K562 (cell line): Measurements from ENCODE around the gene C22orf39. TPM values are rescaled to one million over a fixed set of nuclear protein-coding genes. Genes with fewer than 3 reads are reported as not detected.
A peak's percentile ranks its signal among the peaks of the same experiment; 100 is the strongest.

Experiments used
- BHLHE40 ChIP-seq: IDR thresholded peaks from 2 replicates; pipeline ENCODE4 v1.6.1; 2011; ENCODE audit warnings: low read length, improper control_type of control experiment
- KLF13 ChIP-seq: fragments of 450-650 bp; IDR thresholded peaks from 2 replicates; pipeline ENCODE4 v1.6.1; 2016; ENCODE audit warnings: missing genetic modification characterization, low read depth, mild to moderate bottlenecking, missing compliant biosample characterization, moderate library complexity, borderline replicate concordance
- NR2C2 ChIP-seq, 2 experiments: fragments of 200-800 bp in 1 of 2; sonication (Bioruptor generic) in 1 of 2; sonication (generic) in 1 of 2; formaldehyde crosslinking in 1 of 2; IDR thresholded peaks; 2 replicates each; pipeline versions ENCODE4 v1.6.1 to v1.8.0; 2016 to 2022; ENCODE audit warnings: mild to moderate bottlenecking in 1 of 2, missing compliant biosample characterization in 1 of 2, missing genetic modification characterization in 1 of 2, missing genetic modification reagents in 1 of 2
- TBP ChIP-seq: optimal IDR thresholded peaks from 2 replicates; pipeline ENCODE3; 2011; ENCODE audit warnings: low read depth, low read length, improper control_type of control experiment
- ZNF75A ChIP-seq: fragments of 450-650 bp; formaldehyde crosslinking; IDR thresholded peaks from 2 replicates; pipeline ENCODE4 v1.4.0; 2020; ENCODE audit warnings: mild to moderate bottlenecking
- polyA plus RNA-seq, 8 experiments: library from polyadenylated mRNA; depleted of rRNA in 4 of 8; stranded (reverse) in 5 of 8; unstranded in 3 of 8; fragments of >200 nt; fragmentation: Nextera tagmentation in 2 of 8; fragmentation: Illumina TruSeq in 1 of 8; extraction: Ambion mirVana in 2 of 8; extraction: Trizol in 1 of 8; gene quantifications; 2 replicates each; pipeline versions ENCODE4 v1.2.1 to v1.2.3, GENCODE V29; 2011 to 2014; ENCODE audit warnings: inconsistent platforms in 1 of 8, missing spikeins in 1 of 8
- total RNA-seq, 7 experiments: library from RNA; depleted of rRNA in 6 of 7; stranded (reverse); fragments of >200 nt in 6 of 7; fragmentation: Illumina TruSeq in 2 of 7; extraction: Trizol in 2 of 7; gene quantifications; 2 replicates each; pipeline versions ENCODE4 v1.2.1 to v1.2.3, GENCODE V29; 2011 to 2021; ENCODE audit warnings: low replicate concordance in 1 of 7
- TF ChIP-seq, protein P1 (sequence below), 2 experiments: fragments of 450-650 bp in 1 of 2; sonication (generic) in 1 of 2; formaldehyde crosslinking in 1 of 2; IDR thresholded peaks; 2 replicates each; pipeline versions ENCODE4 v1.7.1 to v1.9.0; 2016 to 2022; ENCODE audit warnings: inconsistent platforms in 1 of 2, mild to moderate bottlenecking in 1 of 2, missing genetic modification reagents in 1 of 2
- TF ChIP-seq, protein P2 (sequence below): fragments of 200-800 bp; sonication (Bioruptor generic); IDR thresholded peaks from 2 replicates; pipeline ENCODE4 v1.6.1; 2016; ENCODE audit warnings: missing genetic modification characterization, missing compliant biosample characterization
- TF ChIP-seq, protein P3 (sequence below), 3 experiments: IDR thresholded peaks in 2 of 3; conservative IDR thresholded peaks in 1 of 3; 2 replicates each; pipeline ENCODE4 v1.5.1; 2011 to 2012; ENCODE audit warnings: low read length in 3 of 3, mild to moderate bottlenecking in 3 of 3, control low read depth in 2 of 3, improper control_type of control experiment in 1 of 3, inconsistent platforms in 1 of 3, low read depth in 1 of 3, mixed read lengths in 1 of 3, moderate library complexity in 1 of 3; ENCODE audit not compliant: insufficient read depth in 2 of 3

The C22orf39 gene
- total and polyA plus RNA-seq, 9 of the 15 experiments (the other 6 are each of a cell fraction or from before 2014, with no cell fraction given) = 20.4 to 139 (median 66.8) TPM

DNA sequence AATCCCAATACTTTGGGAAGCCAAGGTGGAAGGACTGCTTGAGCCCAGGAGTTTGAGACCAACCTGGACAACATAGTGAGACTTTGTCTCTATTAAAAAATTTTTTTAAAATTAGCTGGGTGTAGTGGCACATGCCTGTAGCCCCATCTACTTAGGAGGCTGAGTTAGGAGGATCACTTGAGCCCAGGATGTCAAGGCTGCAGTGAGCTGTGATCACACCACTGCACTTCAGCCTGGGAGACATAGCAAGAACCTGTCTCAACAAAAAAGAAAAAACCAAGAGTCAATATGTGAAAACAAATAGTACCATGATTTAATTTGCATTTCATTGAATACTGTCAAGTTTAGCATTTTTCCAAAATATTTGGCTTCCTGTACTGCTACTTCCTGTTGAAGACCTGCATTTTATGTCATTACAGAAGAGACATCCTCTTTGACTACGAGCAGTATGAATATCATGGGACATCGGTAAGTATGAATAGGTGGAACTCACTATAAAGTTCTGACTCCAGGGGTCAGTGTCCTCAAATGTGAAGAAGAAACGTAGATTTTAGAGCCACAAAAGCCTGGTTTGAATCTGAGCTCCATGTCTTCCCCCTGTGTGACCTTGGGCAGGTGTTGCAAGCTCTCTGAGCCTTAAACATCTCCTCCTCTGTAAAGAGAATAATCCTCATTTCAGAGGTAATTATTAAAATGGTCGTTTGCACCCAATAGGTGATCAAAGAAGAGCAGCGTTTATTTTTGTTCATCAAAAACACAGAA, 48.2 kb upstream of the C22orf39 start (continued):
- TF ChIP-seq, protein P1, sequence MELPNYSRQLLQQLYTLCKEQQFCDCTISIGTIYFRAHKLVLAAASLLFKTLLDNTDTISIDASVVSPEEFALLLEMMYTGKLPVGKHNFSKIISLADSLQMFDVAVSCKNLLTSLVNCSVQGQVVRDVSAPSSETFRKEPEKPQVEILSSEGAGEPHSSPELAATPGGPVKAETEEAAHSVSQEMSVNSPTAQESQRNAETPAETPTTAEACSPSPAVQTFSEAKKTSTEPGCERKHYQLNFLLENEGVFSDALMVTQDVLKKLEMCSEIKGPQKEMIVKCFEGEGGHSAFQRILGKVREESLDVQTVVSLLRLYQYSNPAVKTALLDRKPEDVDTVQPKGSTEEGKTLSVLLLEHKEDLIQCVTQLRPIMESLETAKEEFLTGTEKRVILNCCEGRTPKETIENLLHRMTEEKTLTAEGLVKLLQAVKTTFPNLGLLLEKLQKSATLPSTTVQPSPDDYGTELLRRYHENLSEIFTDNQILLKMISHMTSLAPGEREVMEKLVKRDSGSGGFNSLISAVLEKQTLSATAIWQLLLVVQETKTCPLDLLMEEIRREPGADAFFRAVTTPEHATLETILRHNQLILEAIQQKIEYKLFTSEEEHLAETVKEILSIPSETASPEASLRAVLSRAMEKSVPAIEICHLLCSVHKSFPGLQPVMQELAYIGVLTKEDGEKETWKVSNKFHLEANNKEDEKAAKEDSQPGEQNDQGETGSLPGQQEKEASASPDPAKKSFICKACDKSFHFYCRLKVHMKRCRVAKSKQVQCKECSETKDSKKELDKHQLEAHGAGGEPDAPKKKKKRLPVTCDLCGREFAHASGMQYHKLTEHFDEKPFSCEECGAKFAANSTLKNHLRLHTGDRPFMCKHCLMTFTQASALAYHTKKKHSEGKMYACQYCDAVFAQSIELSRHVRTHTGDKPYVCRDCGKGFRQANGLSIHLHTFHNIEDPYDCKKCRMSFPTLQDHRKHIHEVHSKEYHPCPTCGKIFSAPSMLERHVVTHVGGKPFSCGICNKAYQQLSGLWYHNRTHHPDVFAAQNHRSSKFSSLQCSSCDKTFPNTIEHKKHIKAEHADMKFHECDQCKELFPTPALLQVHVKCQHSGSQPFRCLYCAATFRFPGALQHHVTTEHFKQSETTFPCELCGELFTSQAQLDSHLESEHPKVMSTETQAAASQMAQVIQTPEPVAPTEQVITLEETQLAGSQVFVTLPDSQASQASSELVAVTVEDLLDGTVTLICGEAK (IDR thresholded peaks at IDR 0.05) = no peak
- TF ChIP-seq, protein P1 (CRISPR knock-in tag; IDR thresholded peaks at IDR 0.05) = 0 out of 2 replicates have a peak, but pooled peaks have one; percentile 27
- TF ChIP-seq NR2C2 (CRISPR knock-in tag; IDR thresholded peaks at IDR 0.05) (0 out of 2 replicates have a peak, but pooled peaks have one; percentile 4), NR2C2 (tag; IDR thresholded peaks at IDR 0.05) (no peak), BHLHE40 (no peak), KLF13 (tag) (peak; percentile 23; the same call in 1 of the 2 replicates), TBP (no peak), ZNF75A (CRISPR knock-in tag) (no peak)
- TF ChIP-seq, protein P2, sequence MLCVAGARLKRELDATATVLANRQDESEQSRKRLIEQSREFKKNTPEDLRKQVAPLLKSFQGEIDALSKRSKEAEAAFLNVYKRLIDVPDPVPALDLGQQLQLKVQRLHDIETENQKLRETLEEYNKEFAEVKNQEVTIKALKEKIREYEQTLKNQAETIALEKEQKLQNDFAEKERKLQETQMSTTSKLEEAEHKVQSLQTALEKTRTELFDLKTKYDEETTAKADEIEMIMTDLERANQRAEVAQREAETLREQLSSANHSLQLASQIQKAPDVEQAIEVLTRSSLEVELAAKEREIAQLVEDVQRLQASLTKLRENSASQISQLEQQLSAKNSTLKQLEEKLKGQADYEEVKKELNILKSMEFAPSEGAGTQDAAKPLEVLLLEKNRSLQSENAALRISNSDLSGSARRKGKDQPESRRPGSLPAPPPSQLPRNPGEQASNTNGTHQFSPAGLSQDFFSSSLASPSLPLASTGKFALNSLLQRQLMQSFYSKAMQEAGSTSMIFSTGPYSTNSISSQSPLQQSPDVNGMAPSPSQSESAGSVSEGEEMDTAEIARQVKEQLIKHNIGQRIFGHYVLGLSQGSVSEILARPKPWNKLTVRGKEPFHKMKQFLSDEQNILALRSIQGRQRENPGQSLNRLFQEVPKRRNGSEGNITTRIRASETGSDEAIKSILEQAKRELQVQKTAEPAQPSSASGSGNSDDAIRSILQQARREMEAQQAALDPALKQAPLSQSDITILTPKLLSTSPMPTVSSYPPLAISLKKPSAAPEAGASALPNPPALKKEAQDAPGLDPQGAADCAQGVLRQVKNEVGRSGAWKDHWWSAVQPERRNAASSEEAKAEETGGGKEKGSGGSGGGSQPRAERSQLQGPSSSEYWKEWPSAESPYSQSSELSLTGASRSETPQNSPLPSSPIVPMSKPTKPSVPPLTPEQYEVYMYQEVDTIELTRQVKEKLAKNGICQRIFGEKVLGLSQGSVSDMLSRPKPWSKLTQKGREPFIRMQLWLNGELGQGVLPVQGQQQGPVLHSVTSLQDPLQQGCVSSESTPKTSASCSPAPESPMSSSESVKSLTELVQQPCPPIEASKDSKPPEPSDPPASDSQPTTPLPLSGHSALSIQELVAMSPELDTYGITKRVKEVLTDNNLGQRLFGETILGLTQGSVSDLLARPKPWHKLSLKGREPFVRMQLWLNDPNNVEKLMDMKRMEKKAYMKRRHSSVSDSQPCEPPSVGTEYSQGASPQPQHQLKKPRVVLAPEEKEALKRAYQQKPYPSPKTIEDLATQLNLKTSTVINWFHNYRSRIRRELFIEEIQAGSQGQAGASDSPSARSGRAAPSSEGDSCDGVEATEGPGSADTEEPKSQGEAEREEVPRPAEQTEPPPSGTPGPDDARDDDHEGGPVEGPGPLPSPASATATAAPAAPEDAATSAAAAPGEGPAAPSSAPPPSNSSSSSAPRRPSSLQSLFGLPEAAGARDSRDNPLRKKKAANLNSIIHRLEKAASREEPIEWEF = no peak
- TF ChIP-seq, protein P3, sequence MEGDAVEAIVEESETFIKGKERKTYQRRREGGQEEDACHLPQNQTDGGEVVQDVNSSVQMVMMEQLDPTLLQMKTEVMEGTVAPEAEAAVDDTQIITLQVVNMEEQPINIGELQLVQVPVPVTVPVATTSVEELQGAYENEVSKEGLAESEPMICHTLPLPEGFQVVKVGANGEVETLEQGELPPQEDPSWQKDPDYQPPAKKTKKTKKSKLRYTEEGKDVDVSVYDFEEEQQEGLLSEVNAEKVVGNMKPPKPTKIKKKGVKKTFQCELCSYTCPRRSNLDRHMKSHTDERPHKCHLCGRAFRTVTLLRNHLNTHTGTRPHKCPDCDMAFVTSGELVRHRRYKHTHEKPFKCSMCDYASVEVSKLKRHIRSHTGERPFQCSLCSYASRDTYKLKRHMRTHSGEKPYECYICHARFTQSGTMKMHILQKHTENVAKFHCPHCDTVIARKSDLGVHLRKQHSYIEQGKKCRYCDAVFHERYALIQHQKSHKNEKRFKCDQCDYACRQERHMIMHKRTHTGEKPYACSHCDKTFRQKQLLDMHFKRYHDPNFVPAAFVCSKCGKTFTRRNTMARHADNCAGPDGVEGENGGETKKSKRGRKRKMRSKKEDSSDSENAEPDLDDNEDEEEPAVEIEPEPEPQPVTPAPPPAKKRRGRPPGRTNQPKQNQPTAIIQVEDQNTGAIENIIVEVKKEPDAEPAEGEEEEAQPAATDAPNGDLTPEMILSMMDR (IDR thresholded peaks at IDR 0.05 in 2 of 3, conservative IDR thresholded peaks at IDR 0.05 in 1 of 3; ENCODE audit: insufficient read depth in 2 of 3, low read depth in 1 of 3, low read length in 3 of 3) = peak in 2 of 3 experiments; percentile 25 to 36; a peak in 4 of 6 replicates
